ENCODE data around the gene FAM13A.
"Not testable (repeated sequence)": the region's sequence is repeated elsewhere in the genome, so short reads cannot be mapped to it uniquely, and the experiment has no call there.

The FAM13A gene

DNA sequence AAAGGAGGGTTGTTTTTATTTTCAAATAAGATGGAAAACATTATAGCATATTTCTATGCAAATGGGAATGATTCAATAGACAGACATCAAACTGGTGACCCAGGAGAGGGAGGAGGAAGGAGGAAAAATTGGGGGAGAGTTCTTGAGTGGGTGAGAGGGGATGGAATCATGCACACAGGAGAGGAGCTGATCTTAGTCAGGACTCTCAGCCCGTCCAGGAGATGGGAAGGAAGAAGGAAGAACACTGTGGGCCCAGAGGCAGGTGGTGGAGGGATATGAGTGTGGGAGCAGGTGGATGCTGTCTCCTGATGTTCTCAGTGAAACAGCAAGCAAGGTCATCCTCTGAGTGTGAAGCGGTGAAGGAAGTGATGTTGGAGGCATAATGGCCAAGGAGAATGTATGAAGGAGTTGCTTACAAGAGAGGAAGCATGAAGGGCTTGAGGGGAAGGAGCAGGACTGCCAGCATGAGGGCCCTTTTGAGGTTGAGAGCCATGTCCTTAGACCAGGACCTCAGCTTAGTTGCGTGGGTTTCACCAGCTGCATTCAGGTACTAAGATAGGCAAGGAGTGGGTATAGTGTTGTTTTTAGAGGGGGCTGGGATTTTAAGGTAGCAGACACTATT, 197.7 kb downstream of the FAM13A start:
- Histone ChIP-seq H3K27me3 (ENCODE audit: insufficient read depth, poor library complexity, severe bottlenecking) (no peaks in the 10 kb centered on the region), H3K4me3 (replicated peaks; ENCODE audit: insufficient read depth, low read length) (no peak overlapping the region), H3K27ac (replicated peaks) (no peak overlapping the region)
- TF ChIP-seq GABPA (IDR thresholded peaks at IDR 0.05; ENCODE audit: low read depth) (no peak), SPI1 (IDR thresholded peaks at IDR 0.05; ENCODE audit: borderline replicate concordance, low read depth) (no peak), POLR2AphosphoS5 (IDR thresholded peaks at IDR 0.05; ENCODE audit: low read depth) (no peak)
- TF ChIP-seq, protein P1, sequence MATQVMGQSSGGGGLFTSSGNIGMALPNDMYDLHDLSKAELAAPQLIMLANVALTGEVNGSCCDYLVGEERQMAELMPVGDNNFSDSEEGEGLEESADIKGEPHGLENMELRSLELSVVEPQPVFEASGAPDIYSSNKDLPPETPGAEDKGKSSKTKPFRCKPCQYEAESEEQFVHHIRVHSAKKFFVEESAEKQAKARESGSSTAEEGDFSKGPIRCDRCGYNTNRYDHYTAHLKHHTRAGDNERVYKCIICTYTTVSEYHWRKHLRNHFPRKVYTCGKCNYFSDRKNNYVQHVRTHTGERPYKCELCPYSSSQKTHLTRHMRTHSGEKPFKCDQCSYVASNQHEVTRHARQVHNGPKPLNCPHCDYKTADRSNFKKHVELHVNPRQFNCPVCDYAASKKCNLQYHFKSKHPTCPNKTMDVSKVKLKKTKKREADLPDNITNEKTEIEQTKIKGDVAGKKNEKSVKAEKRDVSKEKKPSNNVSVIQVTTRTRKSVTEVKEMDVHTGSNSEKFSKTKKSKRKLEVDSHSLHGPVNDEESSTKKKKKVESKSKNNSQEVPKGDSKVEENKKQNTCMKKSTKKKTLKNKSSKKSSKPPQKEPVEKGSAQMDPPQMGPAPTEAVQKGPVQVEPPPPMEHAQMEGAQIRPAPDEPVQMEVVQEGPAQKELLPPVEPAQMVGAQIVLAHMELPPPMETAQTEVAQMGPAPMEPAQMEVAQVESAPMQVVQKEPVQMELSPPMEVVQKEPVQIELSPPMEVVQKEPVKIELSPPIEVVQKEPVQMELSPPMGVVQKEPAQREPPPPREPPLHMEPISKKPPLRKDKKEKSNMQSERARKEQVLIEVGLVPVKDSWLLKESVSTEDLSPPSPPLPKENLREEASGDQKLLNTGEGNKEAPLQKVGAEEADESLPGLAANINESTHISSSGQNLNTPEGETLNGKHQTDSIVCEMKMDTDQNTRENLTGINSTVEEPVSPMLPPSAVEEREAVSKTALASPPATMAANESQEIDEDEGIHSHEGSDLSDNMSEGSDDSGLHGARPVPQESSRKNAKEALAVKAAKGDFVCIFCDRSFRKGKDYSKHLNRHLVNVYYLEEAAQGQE (IDR thresholded peaks at IDR 0.05; ENCODE audit: insufficient replicate concordance, low read depth): no peak
- peak in 1 of 2 experiments; percentile 4 for DNase-seq (ENCODE audit: low read depth in 1 of 2, low spot score in 1 of 2)

DNA sequence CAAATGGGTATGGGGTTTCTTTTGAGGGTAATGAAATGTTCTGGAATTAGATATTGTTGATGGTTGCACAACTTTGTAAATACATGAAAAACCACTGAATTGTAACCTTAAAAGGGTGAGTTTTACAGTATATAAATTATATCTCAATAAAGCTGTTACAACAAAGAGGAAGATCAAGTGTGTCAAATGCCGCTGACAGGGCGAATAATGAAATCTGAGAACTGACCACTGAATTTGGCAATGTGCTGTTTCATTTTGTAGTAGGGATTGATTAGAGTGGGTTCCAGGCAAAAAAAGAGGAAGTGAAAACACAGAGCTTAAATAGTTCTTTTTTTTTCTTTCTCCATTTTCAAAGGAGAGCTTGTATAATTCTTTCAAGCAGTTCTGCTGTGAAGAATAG, 198.2 kb downstream of the FAM13A start:
- Histone ChIP-seq H3K27ac (replicated peaks) (no peak overlapping the region), H3K27me3 (ENCODE audit: insufficient read depth, poor library complexity, severe bottlenecking) (no peaks in the 10 kb centered on the region), H3K4me3 (replicated peaks; ENCODE audit: insufficient read depth, low read length) (no peak overlapping the region)
- TF ChIP-seq POLR2AphosphoS5 (IDR thresholded peaks at IDR 0.05; ENCODE audit: low read depth): no peak
- peak; percentile 98 for TF ChIP-seq SPI1 (IDR thresholded peaks at IDR 0.05; ENCODE audit: borderline replicate concordance, low read depth)
- DNase-seq (ENCODE audit: low read depth in 1 of 2, low spot score in 1 of 2): peak; percentile 58 to 76

DNA sequence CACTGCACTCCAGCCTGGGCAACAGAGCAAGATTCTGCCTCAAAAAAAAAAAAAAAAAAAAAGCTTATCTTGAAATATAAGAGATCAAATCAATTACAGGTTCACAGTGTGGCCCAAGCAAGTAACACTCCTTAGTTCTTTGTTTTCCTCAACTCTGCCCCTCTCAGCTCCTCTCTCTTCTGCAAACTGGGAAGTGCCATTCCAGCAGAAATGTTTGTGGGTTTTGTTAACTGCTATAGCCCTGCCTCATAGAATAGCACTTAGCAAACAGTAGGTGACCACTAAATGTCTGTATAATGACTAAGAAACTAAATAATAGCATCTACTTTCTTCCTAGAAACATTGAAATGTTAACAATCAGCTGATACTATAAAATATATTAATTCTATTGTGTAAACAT, 199.4 kb downstream of the FAM13A start:
- TF ChIP-seq, protein P1 (IDR thresholded peaks at IDR 0.05; ENCODE audit: insufficient replicate concordance, low read depth): no peak
- TF ChIP-seq SPI1 (IDR thresholded peaks at IDR 0.05; ENCODE audit: borderline replicate concordance, low read depth): no peak
- TF ChIP-seq POLR2AphosphoS5 (IDR thresholded peaks at IDR 0.05; ENCODE audit: low read depth): no peak
- TF ChIP-seq, protein P2, sequence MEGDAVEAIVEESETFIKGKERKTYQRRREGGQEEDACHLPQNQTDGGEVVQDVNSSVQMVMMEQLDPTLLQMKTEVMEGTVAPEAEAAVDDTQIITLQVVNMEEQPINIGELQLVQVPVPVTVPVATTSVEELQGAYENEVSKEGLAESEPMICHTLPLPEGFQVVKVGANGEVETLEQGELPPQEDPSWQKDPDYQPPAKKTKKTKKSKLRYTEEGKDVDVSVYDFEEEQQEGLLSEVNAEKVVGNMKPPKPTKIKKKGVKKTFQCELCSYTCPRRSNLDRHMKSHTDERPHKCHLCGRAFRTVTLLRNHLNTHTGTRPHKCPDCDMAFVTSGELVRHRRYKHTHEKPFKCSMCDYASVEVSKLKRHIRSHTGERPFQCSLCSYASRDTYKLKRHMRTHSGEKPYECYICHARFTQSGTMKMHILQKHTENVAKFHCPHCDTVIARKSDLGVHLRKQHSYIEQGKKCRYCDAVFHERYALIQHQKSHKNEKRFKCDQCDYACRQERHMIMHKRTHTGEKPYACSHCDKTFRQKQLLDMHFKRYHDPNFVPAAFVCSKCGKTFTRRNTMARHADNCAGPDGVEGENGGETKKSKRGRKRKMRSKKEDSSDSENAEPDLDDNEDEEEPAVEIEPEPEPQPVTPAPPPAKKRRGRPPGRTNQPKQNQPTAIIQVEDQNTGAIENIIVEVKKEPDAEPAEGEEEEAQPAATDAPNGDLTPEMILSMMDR (IDR thresholded peaks at IDR 0.05; ENCODE audit: insufficient read depth, low read length): no peak
- TF ChIP-seq GABPA (IDR thresholded peaks at IDR 0.05; ENCODE audit: low read depth): no peak
- Histone ChIP-seq H3K4me3 (replicated peaks; ENCODE audit: insufficient read depth, low read length) (no peak overlapping the region), H3K27me3 (ENCODE audit: insufficient read depth, poor library complexity, severe bottlenecking) (no peaks in the 10 kb centered on the region), H3K27ac (replicated peaks) (no peak overlapping the region)
- DNase-seq (ENCODE audit: low read depth in 1 of 2, low spot score in 1 of 2): no peak

DNA sequence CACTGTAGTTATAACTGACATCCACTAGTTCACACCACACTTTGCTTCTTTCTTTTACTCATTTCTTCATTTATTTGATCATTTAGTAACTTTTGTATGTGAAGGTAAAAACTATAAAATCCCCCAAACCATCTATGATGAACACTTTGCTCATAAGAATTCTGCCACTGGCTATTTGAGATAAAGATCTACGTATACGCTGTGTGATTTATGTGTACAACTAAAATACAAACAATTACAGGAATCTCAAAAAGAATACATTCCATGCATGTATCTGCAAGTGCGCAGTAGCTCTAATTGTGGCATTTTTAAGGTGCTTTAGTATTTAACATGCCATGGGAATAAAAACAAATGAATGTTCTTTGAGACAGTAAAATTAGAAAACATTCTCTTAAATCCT, 202.5 kb downstream of the FAM13A start:
- H3K27ac ChIP-seq (replicated peaks): no peak overlapping the region
- no peaks in the 10 kb centered on the region for H3K27me3 ChIP-seq (ENCODE audit: insufficient read depth, poor library complexity, severe bottlenecking)
- TF ChIP-seq SPI1 (IDR thresholded peaks at IDR 0.05; ENCODE audit: borderline replicate concordance, low read depth) (no peak), POLR2AphosphoS5 (IDR thresholded peaks at IDR 0.05; ENCODE audit: low read depth) (no peak), GABPA (IDR thresholded peaks at IDR 0.05; ENCODE audit: low read depth) (no peak)
- TF ChIP-seq, protein P2 (IDR thresholded peaks at IDR 0.05; ENCODE audit: insufficient read depth, low read length): no peak
- TF ChIP-seq, protein P1 (IDR thresholded peaks at IDR 0.05; ENCODE audit: insufficient replicate concordance, low read depth): no peak
- no peak for DNase-seq (ENCODE audit: low read depth in 1 of 2, low spot score in 1 of 2)
- H3K4me3 ChIP-seq (replicated peaks; ENCODE audit: insufficient read depth, low read length): no peak overlapping the region

DNA sequence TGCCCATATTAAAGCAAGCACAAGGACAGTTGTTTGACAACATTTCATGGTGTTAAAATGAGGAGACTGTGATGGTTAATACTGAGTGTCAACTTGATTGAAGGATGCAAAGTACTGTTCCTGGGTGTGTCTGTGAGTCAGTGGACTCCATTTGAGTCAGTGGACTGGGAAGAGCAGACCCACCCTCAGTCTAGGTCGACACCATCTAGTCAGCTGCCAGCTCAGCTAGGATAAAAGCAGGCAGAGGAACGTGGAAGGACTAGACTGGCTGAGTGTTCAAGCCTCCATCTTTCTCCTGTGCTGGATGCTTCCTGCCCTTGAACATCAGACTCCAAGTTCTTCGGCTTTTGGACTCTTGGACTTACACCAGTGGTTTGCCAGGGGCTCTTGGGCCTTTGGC, 203.4 kb downstream of the FAM13A start:
- not testable (repeated sequence) for DNase-seq (ENCODE audit: low read depth in 1 of 2, low spot score in 1 of 2); H3K27me3 ChIP-seq (ENCODE audit: insufficient read depth, poor library complexity, severe bottlenecking); H3K4me3 ChIP-seq (replicated peaks; ENCODE audit: insufficient read depth, low read length); H3K27ac ChIP-seq (replicated peaks)

Data from HL-60 (cell line).